Endothelial cell of umbilical vein (primary cell): Measurements from ENCODE around the gene KIAA1671.

ENCODE experiments used
- EZH2 ChIP-seq: IDR thresholded peaks from 2 replicates; pipeline ENCODE4 v1.6.1; 2012; ENCODE audit warnings: borderline replicate concordance, low read depth, mild to moderate bottlenecking, moderate library complexity, low read length, inconsistent platforms; ENCODE audit not compliant: severe bottlenecking
- POLR2A ChIP-seq: IDR thresholded peaks from 2 replicates; pipeline ENCODE4 v1.6.1; 2012; ENCODE audit warnings: low read depth, mild to moderate bottlenecking, control low read depth, low read length
- POLR2AphosphoS5 ChIP-seq: IDR thresholded peaks from 2 replicates; pipeline ENCODE4 v1.6.1; 2012; ENCODE audit warnings: low read depth, mild to moderate bottlenecking, control low read depth, low read length, moderate library complexity; ENCODE audit not compliant: insufficient read depth
- TF ChIP-seq, protein P1 (sequence below), 2 donors: IDR thresholded peaks; 1 replicate in 1 of 2; 2 replicates in 1 of 2; pipeline ENCODE4 v1.5.1; 2011; ENCODE audit warnings: low read length in 2 of 2, mild to moderate bottlenecking in 2 of 2, moderate library complexity in 2 of 2, control low read depth in 1 of 2, inconsistent platforms in 1 of 2, low read depth in 1 of 2; ENCODE audit not compliant: insufficient read depth in 1 of 2; ENCODE audit errors: extremely low read depth in 1 of 2
- TF ChIP-seq, protein P2 (sequence below): IDR thresholded peaks from 2 replicates; pipeline ENCODE4 v1.6.1; 2011; ENCODE audit not compliant: insufficient read depth, insufficient read length

DNA sequence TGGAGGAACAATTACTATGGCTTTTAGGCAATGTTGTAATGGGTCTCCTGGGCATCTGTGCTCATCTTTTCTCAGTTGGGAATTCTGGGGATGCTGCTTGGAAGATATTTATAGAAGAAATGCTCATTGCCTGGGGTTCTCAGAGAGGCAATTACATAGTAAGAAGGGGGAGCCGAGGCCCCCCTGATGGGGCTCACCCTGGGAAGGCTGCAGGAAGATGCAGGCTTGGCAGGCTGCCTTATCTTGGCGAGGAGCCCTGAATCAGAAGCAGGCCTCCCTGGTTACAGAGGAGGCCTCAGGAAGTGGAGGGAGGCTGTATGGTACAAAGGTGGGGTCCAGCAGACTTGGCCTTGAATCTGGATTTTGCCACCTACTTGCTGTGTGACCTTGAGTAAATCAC is 186.5 kb downstream of the KIAA1671 start:
- TF ChIP-seq, protein P1, sequence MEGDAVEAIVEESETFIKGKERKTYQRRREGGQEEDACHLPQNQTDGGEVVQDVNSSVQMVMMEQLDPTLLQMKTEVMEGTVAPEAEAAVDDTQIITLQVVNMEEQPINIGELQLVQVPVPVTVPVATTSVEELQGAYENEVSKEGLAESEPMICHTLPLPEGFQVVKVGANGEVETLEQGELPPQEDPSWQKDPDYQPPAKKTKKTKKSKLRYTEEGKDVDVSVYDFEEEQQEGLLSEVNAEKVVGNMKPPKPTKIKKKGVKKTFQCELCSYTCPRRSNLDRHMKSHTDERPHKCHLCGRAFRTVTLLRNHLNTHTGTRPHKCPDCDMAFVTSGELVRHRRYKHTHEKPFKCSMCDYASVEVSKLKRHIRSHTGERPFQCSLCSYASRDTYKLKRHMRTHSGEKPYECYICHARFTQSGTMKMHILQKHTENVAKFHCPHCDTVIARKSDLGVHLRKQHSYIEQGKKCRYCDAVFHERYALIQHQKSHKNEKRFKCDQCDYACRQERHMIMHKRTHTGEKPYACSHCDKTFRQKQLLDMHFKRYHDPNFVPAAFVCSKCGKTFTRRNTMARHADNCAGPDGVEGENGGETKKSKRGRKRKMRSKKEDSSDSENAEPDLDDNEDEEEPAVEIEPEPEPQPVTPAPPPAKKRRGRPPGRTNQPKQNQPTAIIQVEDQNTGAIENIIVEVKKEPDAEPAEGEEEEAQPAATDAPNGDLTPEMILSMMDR (IDR thresholded peaks at IDR 0.05; ENCODE audit: extremely low read depth in 1 of 2, insufficient read depth in 1 of 2, low read depth in 1 of 2, low read length in 2 of 2): no peak
- no peak for TF ChIP-seq POLR2A
- TF ChIP-seq, protein P2, sequence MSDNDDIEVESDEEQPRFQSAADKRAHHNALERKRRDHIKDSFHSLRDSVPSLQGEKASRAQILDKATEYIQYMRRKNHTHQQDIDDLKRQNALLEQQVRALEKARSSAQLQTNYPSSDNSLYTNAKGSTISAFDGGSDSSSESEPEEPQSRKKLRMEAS: no peak
- TF ChIP-seq EZH2: no peak
- peak; percentile 22 for TF ChIP-seq POLR2AphosphoS5
